GM12878 (cell line): Measurements from ENCODE around the gene ACADM. TPM values are rescaled to one million over a fixed set of nuclear protein-coding genes. Genes with fewer than 3 reads are reported as not detected.
"Not testable (repeated sequence)": the region's sequence is repeated elsewhere in the genome, so short reads cannot be mapped to it uniquely, and the experiment has no call there.

Source experiments
- ATAC-seq: fragments of 200-7000 bp; cut with Tn5 transposase; 3 replicates; pipeline ENCODE4 v1.9.1; 2020; ENCODE audit warnings: mild to moderate bottlenecking, moderate library complexity
- BruUV-seq: library from RNA; stranded (reverse); fragments of 400-500 nt; replicated peaks from 2 replicates; lab custom pipeline; 2021; lab: Mats Ljungman, UMichigan
- CTCF ChIA-PET: fragments of 300-600 bp; sonication (Branson Sonifier 250); formaldehyde crosslinking; extraction: SDS; loops from one replicate; lab custom pipeline; 2021; ENCODE audit warnings: inconsistent platforms; lab: Yijun Ruan, JAX
- POLR2A ChIA-PET: fragments of 350-600 bp; formaldehyde crosslinking; extraction: SDS; loops from one replicate; lab custom pipeline; 2021; ENCODE audit warnings: inconsistent platforms; lab: Charles Lee
- RAD21 ChIA-PET: fragments of 300-600 bp; sonication (Branson Sonifier 250); formaldehyde crosslinking; loops from one replicate; lab custom pipeline; 2023; ENCODE audit warnings: antibody characterized with exemption; ENCODE audit not compliant: unreplicated experiment; lab: Charles Lee
- SMC1A ChIA-PET: fragments of 300-600 bp; sonication (Branson Sonifier 250); formaldehyde crosslinking; loops from one replicate; lab custom pipeline; 2023; ENCODE audit not compliant: unreplicated experiment, uncharacterized antibody; lab: Charles Lee
- DNase-seq: peaks from one replicate; pipeline ENCODE4 v3.0.0-alpha.2; 2011; ENCODE audit warnings: low read depth, low spot score
- FAIRE-seq: peaks from 3 replicates; lab custom pipeline; 2011; peaks lifted over from hg19 to GRCh38; lab: Jason Lieb, UNC
- H2AFZ ChIP-seq: 2 replicates; pipeline ENCODE4 v1.6.0; 2011; ENCODE audit warnings: low read depth, low read length, control low read depth; ENCODE audit not compliant: control insufficient read depth
- H3K27ac ChIP-seq: 2 replicates; pipeline ENCODE4 v1.5.1; 2011; ENCODE audit warnings: control low read depth; ENCODE audit not compliant: control insufficient read depth, insufficient read depth
- H3K27me3 ChIP-seq, 2 experiments: replicated peaks in 1 of 2; 2 replicates each; pipeline versions ENCODE4 v1.6.0 to v1.6.1; 2011; ENCODE audit warnings: low read length in 1 of 2; ENCODE audit not compliant: control insufficient read depth in 2 of 2, insufficient read depth in 2 of 2
- H3K36me3 ChIP-seq, 2 experiments: 2 replicates each; pipeline ENCODE4 v1.5.1; 2011; ENCODE audit warnings: low read length in 1 of 2; ENCODE audit not compliant: control insufficient read depth in 2 of 2, insufficient read depth in 2 of 2
- H3K4me1 ChIP-seq: 2 replicates; pipeline ENCODE4 v1.6.1; 2011; ENCODE audit warnings: mild to moderate bottlenecking, low read length, moderate library complexity, mixed read lengths; ENCODE audit not compliant: control insufficient read depth, insufficient read depth
- H3K4me2 ChIP-seq: 2 replicates; pipeline ENCODE4 v1.6.0; 2011; ENCODE audit warnings: control low read depth; ENCODE audit not compliant: control insufficient read depth, insufficient read depth
- H3K4me3 ChIP-seq: fragments of 200-600 bp; sonication (generic); 2 replicates; pipeline ENCODE4 v1.5.1; 2016
- H3K79me2 ChIP-seq: 2 replicates; pipeline ENCODE4 v1.6.0; 2011; ENCODE audit warnings: low read length; ENCODE audit not compliant: control insufficient read depth, insufficient read depth
- H3K9ac ChIP-seq: 2 replicates; pipeline ENCODE4 v1.8.0; 2011; ENCODE audit warnings: low read length, control low read depth, mixed read lengths; ENCODE audit not compliant: control insufficient read depth, insufficient read depth
- H3K9me3 ChIP-seq: replicated peaks from 3 replicates; pipeline ENCODE4 v1.5.1; 2011; ENCODE audit warnings: mild to moderate bottlenecking, low read length; ENCODE audit not compliant: control insufficient read depth, insufficient read depth
- H4K20me1 ChIP-seq: 2 replicates; pipeline ENCODE4 v1.6.0; 2011; ENCODE audit not compliant: control insufficient read depth, insufficient read depth
- CHD2 ChIP-seq: IDR thresholded peaks from 2 replicates; pipeline ENCODE4 v1.6.1; 2011; ENCODE audit warnings: low read depth, low read length, improper control_type of control experiment, borderline replicate concordance
- MEF2A ChIP-seq: IDR thresholded peaks from 2 replicates; pipeline ENCODE4 v1.6.1; 2011; ENCODE audit warnings: low read depth, mild to moderate bottlenecking, low read length, moderate library complexity; ENCODE audit not compliant: insufficient read depth
- MTA2 ChIP-seq: fragments of 450-650 bp; IDR thresholded peaks from 2 replicates; pipeline ENCODE4 v1.6.1; 2016; ENCODE audit warnings: low read depth, mild to moderate bottlenecking, moderate library complexity
- SUPT20H ChIP-seq: IDR thresholded peaks from 2 replicates; pipeline ENCODE4 v1.6.1; 2011; ENCODE audit warnings: low read depth, mild to moderate bottlenecking, low read length, moderate library complexity, borderline replicate concordance; ENCODE audit not compliant: control insufficient read depth
- WGBS: methylation state at CpG from one replicate; pipeline ENCODE4 v1.1.6; 2016; ENCODE audit warnings: low lambda C conversion rate; ENCODE audit not compliant: insufficient replicate concordance, insufficient coverage; ENCODE audit errors: missing lambda C conversion rate; 5-methylcytosine and 5-hydroxymethylcytosine counted together
- in situ Hi-C: fragments of 300-500 bp; cut with MboI; formaldehyde crosslinking; loops from 9 replicates; pipeline ENCODE4 v1.14.3; 2018; ENCODE audit warnings: mixed read lengths
- intact Hi-C: fragments of 100-400 bp; cut with micrococcal nuclease; formaldehyde crosslinking; loops from one replicate; pipeline ENCODE4 v1.14.2; 2022; ENCODE audit not compliant: unreplicated experiment
- polyA plus RNA-seq, 11 experiments: library from polyadenylated mRNA; depleted of rRNA in 4 of 11; unstranded in 6 of 11; stranded (reverse) in 5 of 11; fragments of >200 nt; fragmentation: Nextera tagmentation in 4 of 11; fragmentation: Illumina TruSeq in 1 of 11; extraction: Ambion mirVana in 4 of 11; extraction: Trizol in 1 of 11; gene quantifications; 1 replicate in 1 of 11; 2 replicates in 10 of 11; pipeline versions ENCODE4 v1.2.1 to v1.2.3, GENCODE V29; 2011 to 2016; ENCODE audit warnings: inconsistent platforms in 2 of 11, missing spikeins in 2 of 11, low read depth in 1 of 11
- total RNA-seq, 4 experiments: library from RNA; depleted of rRNA in 3 of 4; stranded (reverse); fragments of >200 nt in 3 of 4; fragmentation: Illumina TruSeq in 1 of 4; extraction: Trizol in 1 of 4; gene quantifications; 2 replicates each; pipeline versions ENCODE4 v1.2.1 to v1.2.3, GENCODE V29; 2013 to 2021
- TF ChIP-seq, protein P1 (sequence below): fragments of 450-650 bp; IDR thresholded peaks from 2 replicates; pipeline ENCODE4 v1.6.1; 2016; ENCODE audit warnings: mild to moderate bottlenecking, moderate library complexity, borderline replicate concordance

Gene ACADM
- total and polyA plus RNA-seq, 10 of the 15 experiments (the other 5 are each of a cell fraction or from before 2014, with no cell fraction given): 119 to 245 (median 204) TPM

DNA sequence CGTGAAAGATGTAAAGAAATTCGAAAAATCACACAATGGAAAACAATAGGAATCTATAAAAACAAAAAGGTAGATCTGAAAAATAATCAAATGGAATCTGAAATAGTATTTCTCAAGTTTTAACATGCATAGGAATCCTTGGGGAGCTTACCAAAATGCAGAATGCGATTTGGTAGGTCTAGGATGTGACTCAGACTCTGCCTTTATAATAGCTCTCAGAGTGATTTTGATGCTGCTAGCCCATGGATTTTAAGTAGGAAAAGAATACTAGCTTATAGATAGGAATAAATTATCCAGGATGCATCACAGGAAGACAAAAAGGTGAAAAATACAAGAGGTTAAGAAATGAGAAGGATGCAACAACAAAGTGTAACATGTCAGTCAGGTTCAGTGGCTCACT, 47.5 kb downstream of the ACADM start:
- SMC1A ChIA-PET: no interaction called here
- no peaks in the 10 kb centered on the region for H3K79me2 ChIP-seq
- ATAC-seq: no peak
- in situ Hi-C loops (no loop called here), intact Hi-C loops (no loop called here)
- no peak for DNase-seq
- H3K27me3 ChIP-seq: no peaks in the 10 kb centered on the region
- RAD21 ChIA-PET: no interaction called here
- no peak overlapping the region for H2AFZ ChIP-seq
- 77% methylated on average over 3 of the region's 3 CpGs for WGBS
- POLR2A ChIA-PET: no interaction called here
- H3K4me2 ChIP-seq: no peak overlapping the region
- no peak overlapping the region for H3K4me3 ChIP-seq
- H3K4me1 ChIP-seq: no peaks in the 10 kb centered on the region
- no peaks in the 10 kb centered on the region; a peak in 1 of 4 replicates for H3K36me3 ChIP-seq
- no peak overlapping the region for H3K9ac ChIP-seq
- H4K20me1 ChIP-seq: no peaks in the 10 kb centered on the region
- H3K27ac ChIP-seq: no peak overlapping the region
- no TSS peak for BruUV-seq
- CTCF ChIA-PET: no interaction called here
- no peak for TF ChIP-seq MTA2
- TF ChIP-seq, protein P1, sequence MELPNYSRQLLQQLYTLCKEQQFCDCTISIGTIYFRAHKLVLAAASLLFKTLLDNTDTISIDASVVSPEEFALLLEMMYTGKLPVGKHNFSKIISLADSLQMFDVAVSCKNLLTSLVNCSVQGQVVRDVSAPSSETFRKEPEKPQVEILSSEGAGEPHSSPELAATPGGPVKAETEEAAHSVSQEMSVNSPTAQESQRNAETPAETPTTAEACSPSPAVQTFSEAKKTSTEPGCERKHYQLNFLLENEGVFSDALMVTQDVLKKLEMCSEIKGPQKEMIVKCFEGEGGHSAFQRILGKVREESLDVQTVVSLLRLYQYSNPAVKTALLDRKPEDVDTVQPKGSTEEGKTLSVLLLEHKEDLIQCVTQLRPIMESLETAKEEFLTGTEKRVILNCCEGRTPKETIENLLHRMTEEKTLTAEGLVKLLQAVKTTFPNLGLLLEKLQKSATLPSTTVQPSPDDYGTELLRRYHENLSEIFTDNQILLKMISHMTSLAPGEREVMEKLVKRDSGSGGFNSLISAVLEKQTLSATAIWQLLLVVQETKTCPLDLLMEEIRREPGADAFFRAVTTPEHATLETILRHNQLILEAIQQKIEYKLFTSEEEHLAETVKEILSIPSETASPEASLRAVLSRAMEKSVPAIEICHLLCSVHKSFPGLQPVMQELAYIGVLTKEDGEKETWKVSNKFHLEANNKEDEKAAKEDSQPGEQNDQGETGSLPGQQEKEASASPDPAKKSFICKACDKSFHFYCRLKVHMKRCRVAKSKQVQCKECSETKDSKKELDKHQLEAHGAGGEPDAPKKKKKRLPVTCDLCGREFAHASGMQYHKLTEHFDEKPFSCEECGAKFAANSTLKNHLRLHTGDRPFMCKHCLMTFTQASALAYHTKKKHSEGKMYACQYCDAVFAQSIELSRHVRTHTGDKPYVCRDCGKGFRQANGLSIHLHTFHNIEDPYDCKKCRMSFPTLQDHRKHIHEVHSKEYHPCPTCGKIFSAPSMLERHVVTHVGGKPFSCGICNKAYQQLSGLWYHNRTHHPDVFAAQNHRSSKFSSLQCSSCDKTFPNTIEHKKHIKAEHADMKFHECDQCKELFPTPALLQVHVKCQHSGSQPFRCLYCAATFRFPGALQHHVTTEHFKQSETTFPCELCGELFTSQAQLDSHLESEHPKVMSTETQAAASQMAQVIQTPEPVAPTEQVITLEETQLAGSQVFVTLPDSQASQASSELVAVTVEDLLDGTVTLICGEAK: no peak
- TF ChIP-seq CHD2: no peak
- no peak for TF ChIP-seq SUPT20H
- no peak for TF ChIP-seq MEF2A
- H3K9me3 ChIP-seq: no peaks in the 10 kb centered on the region; the same call in 2 of the 3 replicates
- FAIRE-seq: no peak

DNA sequence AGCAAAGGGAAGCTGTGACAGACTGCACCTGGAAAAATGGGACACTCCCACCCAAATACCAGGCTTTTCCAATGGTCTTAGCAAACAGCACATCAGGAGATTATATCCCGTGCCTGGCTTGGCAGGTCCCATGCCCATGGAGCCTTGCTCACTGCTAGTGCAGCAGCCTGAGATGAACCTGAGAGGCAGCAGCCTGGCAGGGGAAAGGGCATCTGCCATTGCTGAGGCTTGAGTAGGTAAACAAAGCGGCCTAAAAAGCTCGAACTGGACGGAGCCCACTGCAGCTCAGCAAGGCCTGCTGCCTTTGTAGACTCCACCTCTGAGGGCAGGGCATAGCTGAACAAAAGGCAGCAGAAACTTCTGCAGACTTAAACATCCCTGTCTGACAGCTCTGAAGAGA, 53.3 kb downstream of the ACADM start:
- H3K27me3 ChIP-seq, ATAC-seq, BruUV-seq, H4K20me1 ChIP-seq, DNase-seq, POLR2A ChIA-PET, H3K4me2 ChIP-seq, H3K79me2 ChIP-seq, CTCF ChIA-PET, RAD21 ChIA-PET, in situ Hi-C loops, H3K36me3 ChIP-seq, H3K27ac ChIP-seq, H3K4me1 ChIP-seq, H3K9me3 ChIP-seq, FAIRE-seq, H2AFZ ChIP-seq, intact Hi-C loops, H3K9ac ChIP-seq, H3K4me3 ChIP-seq: not testable (repeated sequence)
- SMC1A ChIA-PET: interaction anchor here (0.7 kb wide), 1 partner anchor 11 kb away, joined by 3 read pairs; no protein-coding TSS in a partner anchor
- WGBS: 97% methylated on average over 2 of the region's 4 CpGs

DNA sequence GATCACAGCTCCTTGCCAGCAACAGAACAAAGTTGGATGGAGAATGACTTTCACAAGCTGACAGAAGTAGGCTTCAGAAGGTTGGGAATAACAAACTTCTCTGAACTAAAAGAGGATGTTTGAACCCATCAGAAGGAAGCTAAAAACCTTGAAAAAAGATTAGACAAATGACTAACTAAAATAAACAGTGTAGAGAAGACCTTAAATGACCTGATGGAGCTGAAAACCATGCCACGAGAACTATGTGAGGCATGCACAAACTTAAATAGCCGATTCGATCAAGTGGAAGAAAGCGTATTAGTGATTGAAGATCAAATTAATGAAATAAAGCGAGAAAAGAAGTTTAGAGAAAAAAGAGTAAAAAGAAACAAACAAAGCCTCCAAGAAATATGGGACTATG, 54.2 kb downstream of the ACADM start:
- H3K27ac ChIP-seq, H3K9me3 ChIP-seq, RAD21 ChIA-PET, DNase-seq, FAIRE-seq, H3K27me3 ChIP-seq, in situ Hi-C loops, H3K9ac ChIP-seq, H4K20me1 ChIP-seq, intact Hi-C loops, H3K4me3 ChIP-seq, BruUV-seq, H3K36me3 ChIP-seq, H3K79me2 ChIP-seq, H2AFZ ChIP-seq, POLR2A ChIA-PET, H3K4me2 ChIP-seq, CTCF ChIA-PET, ATAC-seq, H3K4me1 ChIP-seq: not testable (repeated sequence)
- 90% methylated on average over 5 of the region's 5 CpGs for WGBS
- SMC1A ChIA-PET: interaction anchor here (0.7 kb wide), 2 partner anchors 11 to 19 kb away, joined by 3 read pairs; no protein-coding TSS in a partner anchor
